GM12801 (cell line): ENCODE data around the gene NAP1L4.

Experiments
- TF ChIP-seq, protein P1 (sequence below): IDR thresholded peaks from one replicate; pipeline ENCODE4 v1.5.1; 2011; ENCODE audit warnings: control low read depth; ENCODE audit not compliant: insufficient read length; ENCODE audit errors: extremely low read depth

The NAP1L4 gene

DNA sequence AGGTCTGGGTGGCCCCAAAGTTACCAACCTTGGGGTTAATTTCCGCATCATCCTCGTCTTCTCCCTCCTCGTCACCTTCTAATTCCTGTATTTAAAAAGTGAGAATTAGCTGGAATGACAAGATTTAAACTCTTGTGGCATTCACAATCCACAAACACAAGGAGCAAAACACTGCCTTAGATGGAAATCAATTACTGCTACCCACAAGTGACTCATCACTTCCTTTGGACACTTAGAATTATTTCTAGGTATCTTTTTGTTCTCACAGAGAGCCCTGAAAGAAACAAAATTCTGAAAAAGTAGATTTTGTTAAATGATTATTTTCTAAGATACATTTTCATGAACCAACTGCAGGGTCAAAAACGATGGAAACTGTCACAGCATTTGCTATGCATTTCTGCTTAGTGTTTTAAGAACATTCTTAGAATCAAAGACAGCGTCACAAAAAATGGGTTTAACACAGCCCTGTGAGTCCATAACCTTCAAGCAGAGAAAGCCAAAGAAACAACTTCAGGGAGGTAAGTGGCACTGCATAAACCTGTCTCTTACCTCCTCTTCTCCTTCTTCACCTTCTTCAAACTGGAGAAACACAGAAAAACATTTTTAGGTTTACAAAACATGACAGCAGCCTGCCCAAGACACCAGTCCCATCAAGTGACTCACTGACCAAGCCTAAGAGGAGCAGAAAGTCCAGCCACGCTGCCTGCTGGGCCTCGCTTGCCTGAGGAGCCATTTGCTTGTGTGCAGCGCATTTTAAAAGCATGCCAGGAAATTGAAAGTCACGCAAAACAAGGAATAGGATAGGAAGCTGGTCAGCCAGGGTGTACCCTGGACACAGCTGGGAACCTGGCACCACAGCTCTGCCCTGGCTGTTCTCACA, 40.7 kb downstream of the NAP1L4 start:
- TF ChIP-seq, protein P1, sequence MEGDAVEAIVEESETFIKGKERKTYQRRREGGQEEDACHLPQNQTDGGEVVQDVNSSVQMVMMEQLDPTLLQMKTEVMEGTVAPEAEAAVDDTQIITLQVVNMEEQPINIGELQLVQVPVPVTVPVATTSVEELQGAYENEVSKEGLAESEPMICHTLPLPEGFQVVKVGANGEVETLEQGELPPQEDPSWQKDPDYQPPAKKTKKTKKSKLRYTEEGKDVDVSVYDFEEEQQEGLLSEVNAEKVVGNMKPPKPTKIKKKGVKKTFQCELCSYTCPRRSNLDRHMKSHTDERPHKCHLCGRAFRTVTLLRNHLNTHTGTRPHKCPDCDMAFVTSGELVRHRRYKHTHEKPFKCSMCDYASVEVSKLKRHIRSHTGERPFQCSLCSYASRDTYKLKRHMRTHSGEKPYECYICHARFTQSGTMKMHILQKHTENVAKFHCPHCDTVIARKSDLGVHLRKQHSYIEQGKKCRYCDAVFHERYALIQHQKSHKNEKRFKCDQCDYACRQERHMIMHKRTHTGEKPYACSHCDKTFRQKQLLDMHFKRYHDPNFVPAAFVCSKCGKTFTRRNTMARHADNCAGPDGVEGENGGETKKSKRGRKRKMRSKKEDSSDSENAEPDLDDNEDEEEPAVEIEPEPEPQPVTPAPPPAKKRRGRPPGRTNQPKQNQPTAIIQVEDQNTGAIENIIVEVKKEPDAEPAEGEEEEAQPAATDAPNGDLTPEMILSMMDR: no peak

DNA sequence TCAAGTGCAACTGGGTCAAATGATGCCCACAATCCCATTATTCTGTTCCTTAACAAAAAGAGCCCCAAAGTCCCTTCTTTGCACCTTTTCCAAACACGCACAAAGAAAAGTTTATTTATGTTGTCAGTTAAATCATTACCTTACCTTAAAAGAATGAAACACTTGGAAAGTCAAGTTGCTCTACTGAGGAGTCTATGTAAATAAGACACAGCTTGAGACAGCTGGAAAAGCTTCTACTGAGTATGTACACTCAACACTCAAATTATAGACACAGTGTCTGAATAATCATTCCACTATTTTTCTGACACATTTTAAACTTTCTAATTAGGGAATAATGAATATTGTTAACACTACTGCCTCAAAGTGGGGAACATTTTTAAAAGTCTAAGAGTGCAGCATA, 41.3 kb downstream of the NAP1L4 start:
- TF ChIP-seq, protein P1: no peak

- TF ChIP-seq, protein P1: no peak
Observed at GRCh38 chr11:2949920-2950319, 42.2 kb downstream of the NAP1L4 start.

DNA sequence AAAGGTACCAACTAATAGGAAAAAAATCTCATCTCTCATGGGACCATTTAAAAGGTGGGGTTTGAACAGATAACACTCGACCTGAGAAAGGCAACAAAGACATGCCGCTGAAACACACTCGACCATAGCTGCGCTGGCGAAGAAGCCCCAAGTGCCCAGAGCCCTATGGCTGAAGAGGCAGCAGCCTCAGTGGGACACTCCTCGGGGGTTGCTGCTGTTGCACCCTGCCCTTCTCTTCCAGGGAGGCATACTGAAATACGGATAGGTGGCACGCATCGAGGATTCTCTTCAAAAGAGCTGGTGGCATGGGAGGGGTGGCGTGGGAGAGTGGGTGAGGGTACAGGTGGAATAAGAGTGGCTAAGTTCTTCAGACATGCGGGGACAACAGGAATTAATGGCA, 44.4 kb downstream of the NAP1L4 start:
- TF ChIP-seq, protein P1: no peak

GRCh38 chr11:2945757-2946287, 46.3 kb downstream of the NAP1L4 start:
- TF ChIP-seq, protein P1: no peak

- TF ChIP-seq, protein P1: no peak
Observed at GRCh38 chr11:2945031-2945756, 46.9 kb downstream of the NAP1L4 start.

DNA sequence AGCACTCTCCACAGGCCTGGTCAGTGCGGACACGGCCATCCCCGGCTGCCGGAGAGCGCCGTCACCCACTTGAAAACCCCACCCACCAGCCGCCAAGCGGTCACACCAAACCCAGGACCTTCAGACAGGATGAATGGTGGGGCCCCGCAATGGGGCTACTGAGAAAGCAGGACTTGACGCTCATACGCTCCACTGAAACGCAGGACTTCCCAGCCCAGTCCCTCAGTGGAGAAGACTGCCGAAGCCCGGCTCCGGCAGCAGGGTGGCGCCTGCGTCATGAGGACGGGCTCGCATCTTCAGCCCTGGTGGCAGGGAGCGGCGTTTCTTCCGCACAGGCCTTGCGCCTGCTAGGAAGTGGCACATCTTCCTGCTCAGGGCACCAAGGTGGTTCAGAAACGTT, 47.6 kb downstream of the NAP1L4 start:
- TF ChIP-seq, protein P1: no peak
